Measurements from ENCODE around the gene SIAH2.

The SIAH2 gene

GRCh38 chr3:150790629-150791028 lies 27.7 kb upstream of the SIAH2 start:
- Mint-ChIP-seq H3K27ac (no peak overlapping the region), H3K4me1 (peaks cover 6% of the 10 kb centered on the region), H3K36me3 (ENCODE audit: low read depth) (no peaks in the 10 kb centered on the region), H3K4me3 (no peak overlapping the region), H3K27me3 (ENCODE audit: low read depth) (peaks cover 14% of the 10 kb centered on the region), H3K9me3 (peaks cover 4% of the 10 kb centered on the region)
- TF ChIP-seq CTCF (IDR thresholded peaks at IDR 0.05; ENCODE audit: unreplicated experiment in 3 of 3), result no peak

GRCh38 chr3:150789451-150789850 lies 26.5 kb upstream of the SIAH2 start:
- Mint-ChIP-seq H3K36me3 (ENCODE audit: low read depth) (no peaks in the 10 kb centered on the region), H3K4me1 (peaks cover 6% of the 10 kb centered on the region), H3K4me3 (no peak overlapping the region), H3K27me3 (ENCODE audit: low read depth) (peaks cover 14% of the 10 kb centered on the region), H3K9me3 (peaks cover 4% of the 10 kb centered on the region), H3K27ac (peak overlapping the region in 1 of 3 experiments; percentile 16)
- no peak for TF ChIP-seq CTCF (IDR thresholded peaks at IDR 0.05; ENCODE audit: unreplicated experiment in 3 of 3)

- Mint-ChIP-seq H3K27ac (no peak overlapping the region), H3K36me3 (ENCODE audit: low read depth) (no peaks in the 10 kb centered on the region), H3K27me3 (ENCODE audit: low read depth) (peaks cover 14% of the 10 kb centered on the region), H3K9me3 (peaks cover 4% of the 10 kb centered on the region), H3K4me1 (no peaks in the 10 kb centered on the region), H3K4me3 (no peak overlapping the region)
- TF ChIP-seq CTCF (IDR thresholded peaks at IDR 0.05; ENCODE audit: unreplicated experiment in 3 of 3), result peak; percentile 94 to 96 (median 95)
Observed at GRCh38 chr3:150787741-150788370, 24.9 kb upstream of the SIAH2 start.

- no peak for TF ChIP-seq CTCF (IDR thresholded peaks at IDR 0.05; ENCODE audit: unreplicated experiment in 3 of 3)
- Mint-ChIP-seq H3K4me3 (no peak overlapping the region), H3K27ac (no peak overlapping the region), H3K36me3 (ENCODE audit: low read depth) (no peaks in the 10 kb centered on the region), H3K4me1 (no peaks in the 10 kb centered on the region), H3K9me3 (peaks cover 4% of the 10 kb centered on the region), H3K27me3 (ENCODE audit: low read depth) (peaks cover 14% of the 10 kb centered on the region)
Observed at GRCh38 chr3:150786791-150787190, 23.8 kb upstream of the SIAH2 start.

DNA sequence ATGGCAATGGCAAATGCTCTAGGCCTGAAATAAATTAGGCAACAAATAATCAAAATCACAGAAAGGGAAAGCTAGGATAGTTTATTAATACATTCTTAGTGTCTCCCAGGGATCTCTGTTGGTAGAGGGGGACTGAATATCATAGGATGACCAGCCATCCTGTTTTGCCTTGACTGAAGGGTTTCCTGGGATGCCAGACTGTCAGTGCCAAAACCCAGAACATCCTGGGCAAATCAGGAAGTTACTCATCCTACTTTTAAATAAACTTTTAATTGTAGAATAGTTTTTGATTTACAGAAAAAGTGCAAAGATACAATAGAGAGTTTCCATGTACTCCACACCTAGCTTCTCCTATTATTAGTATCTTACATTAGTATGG lies 21.8 kb upstream of the SIAH2 start:
- TF ChIP-seq CTCF (IDR thresholded peaks at IDR 0.05; ENCODE audit: unreplicated experiment in 3 of 3), result no peak
- no peaks in the 10 kb centered on the region for H3K4me1 Mint-ChIP-seq
- H3K27me3 Mint-ChIP-seq (ENCODE audit: low read depth), result peaks cover 17% of the 10 kb centered on the region
- no peak overlapping the region for H3K4me3 Mint-ChIP-seq
- no peaks in the 10 kb centered on the region for H3K9me3 Mint-ChIP-seq
- H3K27ac Mint-ChIP-seq, result no peak overlapping the region
- no peaks in the 10 kb centered on the region for H3K36me3 Mint-ChIP-seq (ENCODE audit: low read depth)
